T47D (cell line): ENCODE results near the gene SLC44A3.

Source experiments
- DNase-seq, 2 experiments: peaks; one replicate each; pipeline versions ENCODE4 v3.0.0 to v3.0.0-alpha.2; 2011 to 2012; ENCODE audit warnings: low read depth in 1 of 2, low spot score in 1 of 2
- JUND ChIP-seq: IDR thresholded peaks from 2 replicates; pipeline ENCODE4 v1.6.1; 2012; ENCODE audit warnings: low read depth
- in situ Hi-C: cut with HindIII; loops from 2 replicates; pipeline ENCODE4 v1.10.0; 2016; ENCODE audit warnings: low sequenced_read_pairs, low pct_unique_long_range_greater_than_20kb

The SLC44A3 gene

GRCh38 chr1:94912263-94913184 lies 92.4 kb downstream of the SLC44A3 start:
- DNase-seq: no peak
- TF ChIP-seq JUND: no peak
- in situ Hi-C loops: no loop called here

- DNase-seq: no peak
- no peak for TF ChIP-seq JUND
- in situ Hi-C loops: no loop called here
Observed at GRCh38 chr1:94917251-94917650, 97.1 kb downstream of the SLC44A3 start.

DNA sequence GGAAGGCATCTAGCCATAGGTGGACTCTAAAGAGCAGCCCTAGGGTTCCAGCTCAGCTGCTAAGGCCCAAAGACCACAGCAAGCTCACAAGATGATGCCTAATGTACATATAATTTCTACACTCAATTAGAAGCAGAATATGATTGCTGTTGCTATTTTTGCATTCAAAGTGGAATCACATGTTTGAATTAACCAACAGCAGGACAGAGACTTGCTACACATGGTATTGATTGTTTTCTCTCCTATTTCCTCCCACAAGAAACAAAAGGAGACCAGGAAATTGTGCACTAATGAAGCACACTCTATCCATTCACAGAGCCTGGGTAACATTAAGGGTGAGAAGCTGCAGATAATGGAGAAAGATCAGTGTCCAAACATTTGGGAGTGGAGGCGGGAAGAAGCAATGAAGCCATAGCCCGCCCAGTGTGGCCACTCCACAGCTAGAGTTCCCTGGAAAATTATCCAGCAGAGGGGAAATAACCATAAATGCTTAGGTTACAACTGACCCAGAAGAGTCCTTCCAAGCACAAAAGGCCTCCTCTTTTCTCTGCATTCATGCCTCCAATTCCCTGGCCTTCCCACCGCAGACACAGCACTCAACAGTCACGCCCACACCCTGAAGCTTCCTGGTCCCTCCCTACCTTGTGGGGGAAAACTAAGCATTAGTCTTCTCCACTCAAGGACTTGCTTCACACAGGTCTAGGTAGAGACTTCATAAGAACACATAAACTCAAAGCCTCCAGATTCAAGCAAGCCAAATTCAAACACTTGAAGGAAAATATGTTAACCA lies 99.3 kb downstream of the SLC44A3 start:
- DNase-seq: no peak
- TF ChIP-seq JUND: no peak
- in situ Hi-C loops: no loop called here

DNA sequence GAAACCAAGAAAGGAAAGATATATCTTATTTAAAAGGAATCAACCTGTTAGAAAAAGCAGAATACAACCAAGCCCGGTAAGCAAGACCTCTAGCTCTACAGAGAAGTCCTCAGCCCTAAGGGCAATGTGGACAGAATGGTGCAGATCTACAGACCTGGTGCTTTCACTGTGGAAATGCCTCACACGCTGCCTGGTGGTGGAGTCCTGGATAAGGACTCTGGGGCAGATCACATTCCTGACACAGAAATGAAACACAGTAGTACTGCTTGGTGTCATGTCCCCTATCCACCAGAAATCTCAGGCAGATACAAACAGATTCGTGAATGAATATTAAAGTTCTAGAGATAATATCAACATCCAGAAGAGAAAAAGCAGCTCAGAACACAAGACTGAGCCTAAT lies 99.9 kb downstream of the SLC44A3 start:
- in situ Hi-C loops: no loop called here
- peak in 1 of 2 experiments; percentile 37 for DNase-seq
- TF ChIP-seq JUND: no peak

DNA sequence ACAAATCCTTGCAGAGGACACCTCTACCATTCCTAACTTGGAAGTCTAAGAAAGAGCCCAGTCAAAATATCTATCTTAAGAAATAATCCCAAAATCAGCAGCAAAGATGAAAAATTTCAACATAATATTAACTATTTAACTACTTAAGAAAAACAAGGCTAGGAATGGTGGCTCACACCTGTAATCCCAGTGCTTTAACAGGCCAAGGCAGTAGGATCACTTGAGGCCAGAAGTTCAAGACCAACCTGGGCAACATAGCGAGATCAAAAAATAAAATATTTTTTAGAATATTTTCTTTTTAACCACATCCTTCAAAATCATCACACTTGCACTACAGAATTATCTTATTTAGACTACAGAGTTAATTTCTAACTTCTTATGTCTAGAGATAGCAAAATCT lies 101.8 kb downstream of the SLC44A3 start:
- DNase-seq: no peak
- TF ChIP-seq JUND: no peak
- in situ Hi-C loops: no loop called here

GRCh38 chr1:94922761-94923331 lies 102.7 kb downstream of the SLC44A3 start:
- in situ Hi-C loops: no loop called here
- DNase-seq: peak in 1 of 2 experiments; percentile 10

GRCh38 chr1:94925004-94925403 lies 104.8 kb downstream of the SLC44A3 start:
- no peak for DNase-seq
- in situ Hi-C loops: no loop called here
- TF ChIP-seq JUND: no peak

More at GRCh38 chr1:94922761-94923331, 102.7 kb downstream of the SLC44A3 start:
- no peak for TF ChIP-seq JUND

GRCh38 chr1:94925561-94926125 lies 105.5 kb downstream of the SLC44A3 start:
- no peak for TF ChIP-seq JUND
- DNase-seq: peak; percentile 42 to 76
- in situ Hi-C loops: no loop called here

DNA sequence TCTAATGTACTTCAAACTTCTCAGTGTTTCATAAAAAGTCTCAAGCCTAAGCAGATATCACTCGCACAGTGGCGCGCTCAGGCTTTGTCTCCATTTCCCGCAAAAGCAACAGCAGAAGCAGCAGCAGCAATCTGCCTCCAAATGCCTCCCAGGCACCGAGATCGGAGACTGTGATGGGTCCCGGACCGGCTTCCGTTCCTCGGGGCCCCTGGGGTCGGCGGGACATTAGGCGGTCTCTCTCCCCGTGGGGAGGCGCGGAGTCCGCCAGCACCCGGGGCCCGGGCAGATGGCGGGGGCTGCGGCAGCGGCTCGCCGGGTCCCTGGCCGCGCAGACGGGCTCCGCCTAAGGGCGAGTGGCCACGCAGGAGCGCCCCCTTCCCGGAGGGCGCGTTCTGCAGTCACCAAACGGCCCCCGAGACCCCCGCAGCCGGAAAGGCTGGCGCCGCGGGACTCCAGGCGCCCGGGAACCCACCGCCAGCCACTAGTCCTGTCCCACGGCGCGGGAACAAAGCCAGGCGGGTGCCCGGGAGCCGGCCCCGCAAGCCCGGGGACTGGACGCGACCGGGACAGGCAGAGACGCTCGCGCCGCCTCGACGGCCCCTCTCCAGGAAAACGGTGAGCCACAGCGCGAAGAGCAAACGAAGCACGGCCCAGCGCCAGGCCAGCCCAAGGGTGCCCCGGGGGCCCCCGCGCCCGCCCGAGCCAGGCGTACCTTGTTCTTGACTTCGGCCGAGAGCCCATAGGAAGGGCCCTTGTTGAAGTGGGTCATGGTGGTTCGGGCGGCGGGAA lies 106.2 kb downstream of the SLC44A3 start:
- no peak for TF ChIP-seq JUND
- in situ Hi-C loops: no loop called here
- peak in 1 of 2 experiments; percentile 46 for DNase-seq

DNA sequence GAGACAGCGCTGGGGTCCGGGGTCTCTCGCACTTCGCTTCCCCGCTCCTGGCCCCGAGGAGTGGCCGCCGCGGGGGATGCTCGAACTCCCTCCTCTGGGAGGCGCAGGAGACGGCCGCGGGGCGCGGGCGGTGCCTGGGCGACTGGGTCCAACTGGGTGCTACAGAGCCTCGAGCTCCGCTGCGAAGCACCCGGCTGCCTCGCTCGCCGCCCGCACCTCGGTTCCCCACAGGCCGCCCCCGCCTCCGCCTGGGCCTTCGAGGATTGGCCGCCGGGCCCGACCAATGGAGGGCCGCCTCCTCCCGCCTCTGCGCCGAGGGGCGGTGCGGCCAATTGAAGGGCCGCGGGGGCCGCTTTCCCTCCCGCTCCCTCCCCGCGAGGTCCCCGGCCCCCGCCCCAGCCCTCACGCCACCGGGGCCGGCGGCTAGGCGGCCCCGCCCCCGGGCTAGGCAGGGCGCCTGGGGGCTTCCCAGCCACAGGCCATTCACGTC lies 106.8 kb downstream of the SLC44A3 start, which contains the start of gene CNN3:
Gene CNN3, minus strand, starts transcription at position 196 of the 490 bp plus-strand sequence. CDS start 216 bp downstream, outside the sequence.
- no peak for TF ChIP-seq JUND
- DNase-seq: peak; percentile 88 to 91
- in situ Hi-C loops: no loop called here

DNA sequence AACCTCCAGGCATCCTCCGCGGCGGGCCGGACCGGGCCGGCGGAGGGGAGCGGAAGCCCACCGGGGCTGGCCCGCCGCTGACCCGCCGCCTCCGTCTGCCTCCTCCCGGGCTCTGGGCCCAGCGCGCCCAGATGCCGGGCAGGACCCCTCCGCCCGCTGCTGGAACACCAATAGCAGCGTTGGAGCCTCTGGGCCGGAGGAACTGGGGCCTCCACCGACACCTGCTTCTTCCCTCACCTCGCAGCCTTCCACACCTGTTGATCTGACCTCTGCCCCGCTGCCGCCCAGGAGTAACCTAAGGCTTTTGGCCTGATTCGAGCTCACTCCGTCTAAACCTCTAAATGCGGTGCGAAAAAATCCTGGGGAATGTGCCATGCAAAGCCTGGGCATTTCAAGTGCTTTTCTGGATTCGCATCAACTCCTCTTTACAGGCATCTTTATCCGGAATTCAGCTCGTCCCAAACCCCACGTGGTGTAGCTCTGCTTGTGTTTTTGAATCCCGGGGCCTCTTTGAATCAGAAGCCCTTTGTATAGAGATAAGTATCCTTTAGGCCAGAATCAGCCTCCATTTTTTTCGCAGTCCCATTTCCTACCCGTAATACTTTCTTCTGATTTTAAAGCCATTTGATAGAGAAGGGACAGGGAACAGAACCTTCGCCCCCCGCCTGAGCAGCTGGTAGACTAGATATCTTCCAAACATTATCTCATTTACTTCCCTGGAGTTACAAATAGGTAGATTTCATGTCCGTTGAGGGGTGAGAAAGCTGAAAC lies 107.4 kb downstream of the SLC44A3 start:
- TF ChIP-seq JUND: no peak
- in situ Hi-C loops: no loop called here
- DNase-seq: peak in 1 of 2 experiments; percentile 30
